Fibroblast of lung (primary cell): ENCODE data around the gene TBC1D13. TPM values are rescaled to one million over a fixed set of nuclear protein-coding genes. Genes with fewer than 3 reads are reported as not detected.

Experiments used
- DNase-seq, 2 donors: peaks; one replicate each; pipeline versions ENCODE4 v3.0.0 to v3.0.0-alpha.2; 2010; ENCODE audit warnings: low read depth in 2 of 2
- H2AFZ ChIP-seq: 2 replicates; pipeline ENCODE4 v1.5.1; 2012; ENCODE audit warnings: low read length, control low read depth, inconsistent platforms
- H3K27ac ChIP-seq: 2 replicates; pipeline ENCODE4 v1.5.1; 2011; ENCODE audit warnings: low read length, control low read depth; ENCODE audit not compliant: insufficient read depth
- H3K27me3 ChIP-seq: 2 replicates; pipeline ENCODE4 v1.5.1; 2011; ENCODE audit warnings: mild to moderate bottlenecking, low read length; ENCODE audit not compliant: control insufficient read depth, insufficient read depth
- H3K36me3 ChIP-seq: 2 replicates; pipeline ENCODE4 v1.5.1; 2011; ENCODE audit warnings: low read length; ENCODE audit not compliant: control insufficient read depth, insufficient read depth
- H3K4me1 ChIP-seq: 2 replicates; pipeline ENCODE4 v1.5.1; 2011; ENCODE audit warnings: low read length; ENCODE audit not compliant: control insufficient read depth, insufficient read depth; ENCODE audit errors: extremely low read depth
- H3K4me2 ChIP-seq: 2 replicates; pipeline ENCODE4 v1.5.1; 2011; ENCODE audit warnings: low read length, control low read depth; ENCODE audit not compliant: insufficient read depth; ENCODE audit errors: extremely low read depth
- H3K4me3 ChIP-seq, 4 experiments: fragments of 200-600 bp in 1 of 4; sonication (generic) in 1 of 4; replicated peaks in 1 of 4; 2 replicates each; pipeline ENCODE4 v1.5.1; 2011 to 2016; ENCODE audit warnings: low read length in 4 of 4, low read depth in 3 of 4, mild to moderate bottlenecking in 3 of 4, control low read depth in 2 of 4, inconsistent platforms in 1 of 4, mixed read lengths in 1 of 4; ENCODE audit not compliant: insufficient read depth in 1 of 4; ENCODE audit errors: control extremely low read depth in 1 of 4
- H3K79me2 ChIP-seq: 2 replicates; pipeline ENCODE4 v1.5.1; 2012; ENCODE audit warnings: mild to moderate bottlenecking, low read length, inconsistent platforms; ENCODE audit not compliant: control insufficient read depth, insufficient read depth
- H3K9ac ChIP-seq: 2 replicates; pipeline ENCODE4 v1.5.1; 2011; ENCODE audit warnings: mild to moderate bottlenecking, low read length, control low read depth; ENCODE audit not compliant: insufficient read depth
- H3K9me3 ChIP-seq: 2 replicates; pipeline ENCODE4 v1.5.1; 2012; ENCODE audit warnings: low read depth, low read length; ENCODE audit not compliant: control insufficient read depth, insufficient read depth
- H4K20me1 ChIP-seq: 2 replicates; pipeline ENCODE4 v1.5.1; 2011; ENCODE audit warnings: low read length; ENCODE audit not compliant: control insufficient read depth, insufficient read depth; ENCODE audit errors: extremely low read depth
- CTCF ChIP-seq, 2 donors: IDR thresholded peaks in 1 of 2; conservative IDR thresholded peaks in 1 of 2; 1 replicate in 1 of 2; 2 replicates in 1 of 2; pipeline ENCODE4 v1.5.1; 2011 to 2012; ENCODE audit warnings: low read length in 2 of 2, control low read depth in 1 of 2, inconsistent platforms in 1 of 2, low read depth in 1 of 2, mild to moderate bottlenecking in 1 of 2
- EZH2 ChIP-seq: IDR thresholded peaks from 2 replicates; pipeline ENCODE4 v1.5.1; 2012; ENCODE audit warnings: low read length, control low read depth, mild to moderate bottlenecking; ENCODE audit errors: missing control alignments
- polyA plus RNA-seq, 2 donors: library from polyadenylated mRNA; depleted of rRNA in 1 of 2; stranded (reverse) in 1 of 2; unstranded in 1 of 2; fragments of >200 nt; gene quantifications; 2 replicates each; pipeline ENCODE4 v1.2.1, GENCODE V29; 2011 to 2012; ENCODE audit warnings: missing spikeins in 1 of 2
- total RNA-seq: library from RNA; depleted of rRNA; stranded (reverse); fragments of >200 nt; gene quantifications from 2 replicates; pipeline ENCODE4 v1.2.1, GENCODE V29; 2014

TBC1D13 gene
- total and polyA plus RNA-seq, 2 donors (not counting 1 experiment from before 2014, with no cell fraction given): 9.2 to 20.6 TPM

DNA sequence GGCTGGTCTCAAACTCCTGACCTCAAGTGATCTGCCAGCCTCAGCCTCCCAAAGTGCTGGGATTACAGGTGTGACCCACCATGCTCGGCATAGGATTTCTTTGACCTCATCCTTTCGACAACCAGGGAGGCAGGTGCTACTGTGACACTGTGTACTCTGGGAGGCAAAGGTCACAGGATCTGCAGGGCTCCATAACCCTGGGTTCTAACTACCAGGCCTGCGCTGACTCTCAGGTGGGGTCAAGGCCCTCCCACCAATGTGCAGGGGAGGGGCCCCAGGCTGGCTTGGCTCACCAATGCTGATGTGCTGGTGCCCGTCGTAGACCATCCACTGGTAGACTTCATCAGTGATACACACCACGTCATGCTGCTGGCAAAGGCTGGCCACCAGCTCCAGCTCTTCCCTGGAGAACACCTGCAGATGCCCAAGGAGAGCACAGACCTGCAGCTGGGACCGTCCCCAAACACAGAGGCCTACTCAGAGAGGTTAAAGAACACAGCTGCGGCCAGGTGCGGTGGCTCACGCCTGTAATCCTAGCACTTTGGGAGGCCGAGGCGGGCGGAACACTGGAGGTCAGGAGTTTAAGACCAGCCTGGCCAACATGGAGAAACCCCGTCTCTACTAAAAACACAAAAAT lies 49.6 kb downstream of the TBC1D13 start:
- Histone ChIP-seq H3K9ac (no peak overlapping the region), H3K4me3 (no peak overlapping the region), H3K36me3 (peaks cover 3% of the 10 kb centered on the region), H4K20me1 (no peaks in the 10 kb centered on the region), H3K27ac (no peak overlapping the region), H3K4me1 (no peaks in the 10 kb centered on the region), H3K79me2 (no peaks in the 10 kb centered on the region), H3K9me3 (no peaks in the 10 kb centered on the region), H3K4me2 (no peak overlapping the region), H3K27me3 (no peaks in the 10 kb centered on the region), H2AFZ (no peak overlapping the region)
- no peak for TF ChIP-seq CTCF (conservative IDR thresholded peaks at IDR 0.05 in 1 of 2, IDR thresholded peaks at IDR 0.05 in 1 of 2; ENCODE audit: low read depth in 1 of 2, low read length in 2 of 2)
- TF ChIP-seq EZH2: no peak
- DNase-seq: no peak

GRCh38 chr9:128838338-128838737 lies 51.3 kb downstream of the TBC1D13 start:
- no peak overlapping the region for H3K4me3 ChIP-seq
- H4K20me1 ChIP-seq: no peaks in the 10 kb centered on the region
- H3K9ac ChIP-seq: no peak overlapping the region
- no peak overlapping the region for H2AFZ ChIP-seq
- no peak overlapping the region for H3K4me2 ChIP-seq
- no peaks in the 10 kb centered on the region for H3K79me2 ChIP-seq
- no peaks in the 10 kb centered on the region for H3K9me3 ChIP-seq
- no peak for DNase-seq
- H3K4me1 ChIP-seq: no peaks in the 10 kb centered on the region
- H3K27ac ChIP-seq: no peak overlapping the region
- no peaks in the 10 kb centered on the region for H3K27me3 ChIP-seq
- no peak for TF ChIP-seq CTCF (conservative IDR thresholded peaks at IDR 0.05 in 1 of 2, IDR thresholded peaks at IDR 0.05 in 1 of 2; ENCODE audit: low read depth in 1 of 2, low read length in 2 of 2)
- no peak for TF ChIP-seq EZH2
- peaks cover 3% of the 10 kb centered on the region for H3K36me3 ChIP-seq

- Histone ChIP-seq H2AFZ (no peak overlapping the region), H3K36me3 (peaks cover under 1% of the 10 kb centered on the region), H3K4me3 (no peak overlapping the region), H3K4me1 (no peaks in the 10 kb centered on the region), H3K9ac (no peak overlapping the region), H3K9me3 (no peaks in the 10 kb centered on the region), H4K20me1 (no peaks in the 10 kb centered on the region), H3K27me3 (no peaks in the 10 kb centered on the region), H3K27ac (no peak overlapping the region), H3K4me2 (no peak overlapping the region), H3K79me2 (no peaks in the 10 kb centered on the region)
- TF ChIP-seq CTCF (conservative IDR thresholded peaks at IDR 0.05 in 1 of 2, IDR thresholded peaks at IDR 0.05 in 1 of 2; ENCODE audit: low read depth in 1 of 2, low read length in 2 of 2) (no peak), EZH2 (no peak)
- DNase-seq: no peak
Observed at GRCh38 chr9:128840524-128840923, 53.5 kb downstream of the TBC1D13 start.
